Thoracic aorta (tissue), 2 donors: Measurements from ENCODE around the gene RENBP. TPM values are rescaled to one million over a fixed set of nuclear protein-coding genes. Genes with fewer than 3 reads are reported as not detected.

Experiments
- ATAC-seq: fragments of 150-250 bp; one replicate; pipeline ENCODE4 v1.8.0; 2017; ENCODE audit warnings: low read depth; ENCODE audit not compliant: insufficient number of reproducible peaks, low FRiP score
- DNase-seq: peaks from one replicate; pipeline ENCODE4 v3.0.0-alpha.2; 2020; ENCODE audit warnings: low spot score
- H3K27ac ChIP-seq, 2 donors: fragments of 200-600 bp; sonication (generic); 1 replicate in 1 of 2; 2 replicates in 1 of 2; pipeline ENCODE4 v1.5.1; 2016; ENCODE audit warnings: mild to moderate bottlenecking in 2 of 2, moderate library complexity in 2 of 2
- H3K27me3 ChIP-seq: fragments of 200-600 bp; sonication (generic); replicated peaks from 2 replicates; pipeline ENCODE4 v1.6.0; 2016; ENCODE audit warnings: mild to moderate bottlenecking; ENCODE audit not compliant: insufficient read depth
- H3K36me3 ChIP-seq: fragments of 200-600 bp; sonication (generic); one replicate; pipeline ENCODE4 v1.5.1; 2016
- H3K4me1 ChIP-seq, 2 donors: fragments of 200-600 bp; sonication (generic); 1 replicate in 1 of 2; 2 replicates in 1 of 2; pipeline versions ENCODE4 v1.5.1 to v1.6.0; 2016; ENCODE audit warnings: low read depth in 2 of 2, mild to moderate bottlenecking in 1 of 2; ENCODE audit not compliant: control insufficient read depth in 1 of 2
- H3K4me3 ChIP-seq: fragments of 200-600 bp; sonication (generic); 2 replicates; pipeline ENCODE4 v1.5.1; 2016; ENCODE audit warnings: mild to moderate bottlenecking
- H3K9me3 ChIP-seq: fragments of 200-600 bp; sonication (generic); 2 replicates; pipeline ENCODE4 v1.5.1; 2016
- CTCF ChIP-seq: fragments of 200-600 bp; sonication (generic); IDR thresholded peaks from one replicate; pipeline ENCODE4 v1.5.1; 2019; ENCODE audit warnings: antibody characterized with exemption
- total RNA-seq, 2 donors: library from RNA; depleted of rRNA; stranded (reverse); fragments of >200 nt; gene quantifications; one replicate each; pipeline versions ENCODE4 v1.1.0 to v1.2.3, GENCODE V29; 2016

The RENBP gene
- total RNA-seq, 2 donors from 2014 or later = 11.2 to 21.4 TPM

GRCh38 chrX:153927922-153928760, 16.3 kb downstream of the RENBP start:
- Histone ChIP-seq H3K36me3 (peaks cover 6% of the 10 kb centered on the region), H3K27ac (peak overlapping the region; percentile 92 to 96), H3K27me3 (no peaks in the 10 kb centered on the region), H3K4me3 (peak overlapping the region; percentile 85), H3K9me3 (no peaks in the 10 kb centered on the region), H3K4me1 (peaks cover 0 to 10% of the 10 kb centered on the region in 2 donors)
- ATAC-seq (peak; percentile 78), DNase-seq (peak; percentile 76)
- no peak for TF ChIP-seq CTCF

- H3K4me1 ChIP-seq = peaks cover 0 to 10% of the 10 kb centered on the region in 2 donors
- H3K27ac ChIP-seq = peak overlapping the region; percentile 92 to 96
- no peak for TF ChIP-seq CTCF
- H3K36me3 ChIP-seq = peaks cover 6% of the 10 kb centered on the region
- no peak for DNase-seq
- H3K27me3 ChIP-seq = no peaks in the 10 kb centered on the region
- no peaks in the 10 kb centered on the region for H3K9me3 ChIP-seq
- peak; percentile 4 for ATAC-seq
- H3K4me3 ChIP-seq = peak overlapping the region; percentile 85
Measured at GRCh38 chrX:153927672-153927921, 16.8 kb downstream of the RENBP start.

- H3K9me3 ChIP-seq = no peaks in the 10 kb centered on the region
- TF ChIP-seq CTCF = no peak
- DNase-seq = no peak
- peak overlapping the region; percentile 92 to 96 for H3K27ac ChIP-seq
- peaks cover 0 to 10% of the 10 kb centered on the region in 2 donors for H3K4me1 ChIP-seq
- peaks cover 6% of the 10 kb centered on the region for H3K36me3 ChIP-seq
- H3K27me3 ChIP-seq = no peaks in the 10 kb centered on the region
- ATAC-seq = no peak
- peak overlapping the region; percentile 85 for H3K4me3 ChIP-seq
Measured at GRCh38 chrX:153926858-153927671, 17.4 kb downstream of the RENBP start.

GRCh38 chrX:153926552-153926857, 17.9 kb downstream of the RENBP start:
- peak overlapping the region; percentile 92 to 96 for H3K27ac ChIP-seq
- TF ChIP-seq CTCF = no peak
- H3K36me3 ChIP-seq = peaks cover 5% of the 10 kb centered on the region
- no peaks in the 10 kb centered on the region for H3K9me3 ChIP-seq
- DNase-seq (no peak), ATAC-seq (no peak)
- peak overlapping the region; percentile 85 for H3K4me3 ChIP-seq
- H3K27me3 ChIP-seq = no peaks in the 10 kb centered on the region
- peaks cover 0 to 10% of the 10 kb centered on the region in 2 donors for H3K4me1 ChIP-seq

- Histone ChIP-seq H3K9me3 (no peaks in the 10 kb centered on the region), H3K4me3 (peak within 1 kb of the TSS; percentile 85), H3K4me1 (peaks cover 0 to 10% of the 10 kb centered on the region in 2 donors), H3K27ac (peak within 1 kb of the TSS; percentile 92 to 96), H3K36me3 (peaks cover under 1% of the 10 kb centered on the region), H3K27me3 (no peaks in the 10 kb centered on the region)
- DNase-seq (no peak), ATAC-seq (no peak)
- no peak for TF ChIP-seq CTCF
Measured at GRCh38 chrX:153925739-153926551, 18.5 kb downstream of the RENBP start, which contains the start of gene ARHGAP4. ARHGAP4 (minus strand) TSS chrX:153926264; CDS start chrX:153926202, 62 bp downstream.
